Gastroesophageal sphincter (tissue), 3 donors: Measurements from ENCODE around the gene OFD1.

Experiments used
- POLR2A ChIP-seq, 2 donors: fragments of 450-650 bp; IDR thresholded peaks; one replicate each; pipeline ENCODE4 v1.6.1; 2017; ENCODE audit warnings: antibody characterized with exemption in 2 of 2, mild to moderate bottlenecking in 2 of 2, moderate library complexity in 1 of 2
- TF ChIP-seq, protein P1 (sequence below), 4 experiments: fragments of 200-600 bp in 2 of 4; fragments of 450-650 bp in 2 of 4; sonication (generic) in 1 of 4; IDR thresholded peaks; one replicate each; pipeline ENCODE4 v1.5.1; 2017 to 2019; ENCODE audit warnings: antibody characterized with exemption in 4 of 4, mild to moderate bottlenecking in 2 of 4, moderate library complexity in 2 of 4

DNA sequence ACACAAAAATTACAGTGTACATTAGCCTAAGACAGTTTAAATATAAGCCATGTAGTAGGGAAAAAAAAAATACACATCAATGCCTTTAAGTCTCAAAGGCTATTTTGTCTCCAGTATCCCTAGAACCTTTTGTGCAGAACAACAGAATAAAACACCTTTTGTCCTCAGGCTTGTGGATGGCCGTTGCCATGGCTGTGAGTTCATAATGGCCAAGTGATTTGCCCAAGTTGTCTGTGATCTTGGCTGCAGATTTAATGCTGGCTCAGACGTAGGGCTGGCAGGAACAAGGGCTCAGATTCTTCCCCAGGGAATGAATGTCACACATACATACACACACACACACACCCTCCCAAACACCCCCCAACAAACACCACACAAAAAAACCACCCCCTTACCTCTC lies 57.0 kb downstream of the OFD1 start:
- no peak for TF ChIP-seq POLR2A (IDR thresholded peaks at IDR 0.05)
- TF ChIP-seq, protein P1, sequence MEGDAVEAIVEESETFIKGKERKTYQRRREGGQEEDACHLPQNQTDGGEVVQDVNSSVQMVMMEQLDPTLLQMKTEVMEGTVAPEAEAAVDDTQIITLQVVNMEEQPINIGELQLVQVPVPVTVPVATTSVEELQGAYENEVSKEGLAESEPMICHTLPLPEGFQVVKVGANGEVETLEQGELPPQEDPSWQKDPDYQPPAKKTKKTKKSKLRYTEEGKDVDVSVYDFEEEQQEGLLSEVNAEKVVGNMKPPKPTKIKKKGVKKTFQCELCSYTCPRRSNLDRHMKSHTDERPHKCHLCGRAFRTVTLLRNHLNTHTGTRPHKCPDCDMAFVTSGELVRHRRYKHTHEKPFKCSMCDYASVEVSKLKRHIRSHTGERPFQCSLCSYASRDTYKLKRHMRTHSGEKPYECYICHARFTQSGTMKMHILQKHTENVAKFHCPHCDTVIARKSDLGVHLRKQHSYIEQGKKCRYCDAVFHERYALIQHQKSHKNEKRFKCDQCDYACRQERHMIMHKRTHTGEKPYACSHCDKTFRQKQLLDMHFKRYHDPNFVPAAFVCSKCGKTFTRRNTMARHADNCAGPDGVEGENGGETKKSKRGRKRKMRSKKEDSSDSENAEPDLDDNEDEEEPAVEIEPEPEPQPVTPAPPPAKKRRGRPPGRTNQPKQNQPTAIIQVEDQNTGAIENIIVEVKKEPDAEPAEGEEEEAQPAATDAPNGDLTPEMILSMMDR (IDR thresholded peaks at IDR 0.05), result no peak
